HEK293 (cell line): ENCODE results near the gene IQCH.
A peak's percentile ranks its signal among the peaks of the same experiment; 100 is the strongest.

Source experiments
- CTCF ChIA-PET: fragments of 350-600 bp; formaldehyde crosslinking; extraction: SDS; loops from one replicate; lab custom pipeline; 2021; ENCODE audit warnings: antibody characterized with exemption; lab: Yijun Ruan, JAX
- POLR2A ChIA-PET: fragments of 300-600 bp; formaldehyde crosslinking; extraction: SDS; loops from one replicate; lab custom pipeline; 2020; ENCODE audit warnings: antibody characterized with exemption, inconsistent platforms; lab: Yijun Ruan, JAX
- H3K27ac ChIP-seq: fragments of 200-500 bp; sonication (Bioruptor generic); 2 replicates; pipeline ENCODE4 v1.5.1; 2014; ENCODE audit warnings: low read depth, low read length, control low read depth, inconsistent platforms; ENCODE audit errors: extremely low read depth
- H3K36me3 ChIP-seq, 2 experiments: fragments of 200-500 bp in 1 of 2; sonication (Bioruptor generic) in 1 of 2; 1 replicate in 1 of 2; 2 replicates in 1 of 2; pipeline ENCODE4 v1.5.1; 2014 to 2017; ENCODE audit warnings: inconsistent platforms in 2 of 2, low read length in 2 of 2; ENCODE audit not compliant: control insufficient read depth in 2 of 2, insufficient read depth in 1 of 2
- H3K4me1 ChIP-seq: fragments of 200-500 bp; sonication (Bioruptor generic); 2 replicates; pipeline ENCODE4 v1.5.1; 2014; ENCODE audit warnings: mild to moderate bottlenecking, low read length, inconsistent platforms; ENCODE audit not compliant: control insufficient read depth, insufficient read depth
- H3K4me3 ChIP-seq: 2 replicates; pipeline ENCODE4 v1.5.1; 2011; ENCODE audit warnings: low read depth, mild to moderate bottlenecking, control low read depth, low read length, moderate library complexity
- H3K9me3 ChIP-seq: fragments of 200-500 bp; sonication (Bioruptor generic); 2 replicates; pipeline ENCODE4 v1.5.1; 2014; ENCODE audit warnings: low read depth, low read length, inconsistent platforms; ENCODE audit not compliant: control insufficient read depth, insufficient read depth
- ATF2 ChIP-seq: fragments of 450-650 bp; formaldehyde crosslinking; IDR thresholded peaks from 2 replicates; pipeline ENCODE4 v1.5.1; 2016; ENCODE audit warnings: missing biosample characterization, missing genetic modification characterization, low read depth
- GLIS2 ChIP-seq: fragments of 450-650 bp; formaldehyde crosslinking; IDR thresholded peaks from 2 replicates; pipeline ENCODE4 v1.5.1; 2016; ENCODE audit warnings: missing biosample characterization, missing genetic modification characterization
- HOXD13 ChIP-seq: sonication (generic); formaldehyde crosslinking; IDR thresholded peaks from 2 replicates; pipeline ENCODE4 v1.8.0; 2022; ENCODE audit warnings: missing genetic modification reagents, borderline replicate concordance
- KLF10 ChIP-seq: fragments of 450-650 bp; IDR thresholded peaks from 2 replicates; pipeline ENCODE4 v1.5.1; 2018; ENCODE audit warnings: missing biosample characterization, mild to moderate bottlenecking, missing genetic modification characterization
- ZFP3 ChIP-seq: fragments of 450-650 bp; formaldehyde crosslinking; IDR thresholded peaks from 2 replicates; pipeline ENCODE4 v1.5.1; 2016; ENCODE audit warnings: low read depth, missing biosample characterization, missing genetic modification characterization
- ZFP41 ChIP-seq: fragments of 450-650 bp; formaldehyde crosslinking; IDR thresholded peaks from 2 replicates; pipeline ENCODE4 v1.5.1; 2016; ENCODE audit warnings: missing biosample characterization, missing genetic modification characterization, borderline replicate concordance
- ZNF112 ChIP-seq: fragments of 450-650 bp; formaldehyde crosslinking; IDR thresholded peaks from 2 replicates; pipeline ENCODE4 v1.5.0; 2017; ENCODE audit warnings: missing biosample characterization, missing genetic modification characterization
- ZNF114 ChIP-seq: fragments of 450-650 bp; formaldehyde crosslinking; IDR thresholded peaks from 2 replicates; pipeline ENCODE4 v1.5.0; 2017; ENCODE audit warnings: missing biosample characterization, missing genetic modification characterization
- ZNF146 ChIP-seq: fragments of 450-650 bp; formaldehyde crosslinking; IDR thresholded peaks from 2 replicates; pipeline ENCODE4 v1.5.1; 2016; ENCODE audit warnings: missing biosample characterization, missing genetic modification characterization
- ZNF19 ChIP-seq: fragments of 450-650 bp; formaldehyde crosslinking; IDR thresholded peaks from 2 replicates; pipeline ENCODE4; 2016; ENCODE audit warnings: missing biosample characterization, missing genetic modification characterization, low read depth
- ZNF221 ChIP-seq: fragments of 450-650 bp; formaldehyde crosslinking; IDR thresholded peaks from 2 replicates; pipeline ENCODE4 v1.5.1; 2017; ENCODE audit warnings: missing biosample characterization, missing genetic modification characterization, borderline replicate concordance
- ZNF280C ChIP-seq: fragments of 450-650 bp; formaldehyde crosslinking; IDR thresholded peaks from 2 replicates; pipeline ENCODE4 v1.5.1; 2016; ENCODE audit warnings: missing biosample characterization, missing genetic modification characterization
- ZNF280D ChIP-seq: fragments of 450-650 bp; formaldehyde crosslinking; IDR thresholded peaks from 2 replicates; pipeline ENCODE4 v1.5.1; 2016; ENCODE audit warnings: missing biosample characterization, missing genetic modification characterization
- ZNF350 ChIP-seq: fragments of 450-650 bp; formaldehyde crosslinking; IDR thresholded peaks from 2 replicates; pipeline ENCODE4 v1.5.0; 2017; ENCODE audit warnings: missing biosample characterization, mild to moderate bottlenecking, missing genetic modification characterization
- ZNF433 ChIP-seq: fragments of 450-650 bp; formaldehyde crosslinking; IDR thresholded peaks from 2 replicates; pipeline ENCODE4 v1.5.1; 2016; ENCODE audit warnings: missing biosample characterization, missing genetic modification characterization, low read depth
- ZNF560 ChIP-seq: fragments of 450-650 bp; formaldehyde crosslinking; IDR thresholded peaks from 2 replicates; pipeline ENCODE4 v1.5.1; 2017; ENCODE audit warnings: missing biosample characterization, missing genetic modification characterization, borderline replicate concordance
- ZNF580 ChIP-seq: fragments of 450-650 bp; formaldehyde crosslinking; IDR thresholded peaks from 2 replicates; pipeline ENCODE4 v1.5.1; 2016; ENCODE audit warnings: missing biosample characterization, missing genetic modification characterization
- ZNF623 ChIP-seq: fragments of 450-650 bp; formaldehyde crosslinking; IDR thresholded peaks from 2 replicates; pipeline ENCODE4 v1.5.1; 2016; ENCODE audit warnings: missing biosample characterization, missing genetic modification characterization
- ZNF654 ChIP-seq: fragments of 450-650 bp; formaldehyde crosslinking; IDR thresholded peaks from 2 replicates; pipeline ENCODE4 v1.5.1; 2016; ENCODE audit warnings: low read depth, missing biosample characterization, missing genetic modification characterization
- ZSCAN18 ChIP-seq: fragments of 450-650 bp; formaldehyde crosslinking; IDR thresholded peaks from 2 replicates; pipeline ENCODE4 v1.5.1; 2016; ENCODE audit warnings: missing biosample characterization, missing genetic modification characterization
- ZSCAN23 ChIP-seq: fragments of 450-650 bp; formaldehyde crosslinking; IDR thresholded peaks from 2 replicates; pipeline ENCODE4 v1.5.1; 2016; ENCODE audit warnings: missing biosample characterization, missing genetic modification characterization

Gene IQCH

GRCh38 chr15:67216859-67217258 lies 37.7 kb upstream of the IQCH start (continued):
- TF ChIP-seq ZFP3 (tag by site-specific recombination), result no peak
- TF ChIP-seq ZFP41 (tag by site-specific recombination), result no peak
- TF ChIP-seq ZNF623 (tag by site-specific recombination), result no peak
- TF ChIP-seq ZNF114 (tag by site-specific recombination), result no peak
- TF ChIP-seq ZNF350 (tag by site-specific recombination), result no peak

- no peak for TF ChIP-seq GLIS2 (tag by site-specific recombination)
- no peak for TF ChIP-seq ZNF654 (tag by site-specific recombination)
- ChIA-PET POLR2A (no interaction called here), CTCF (interaction anchor here (0.7 kb wide), 1 partner anchor 103 kb away, joined by 3 read pairs; no protein-coding TSS in a partner anchor)
- Histone ChIP-seq H3K9me3 (no peaks in the 10 kb centered on the region), H3K27ac (no peak overlapping the region), H3K4me1 (no peaks in the 10 kb centered on the region), H3K4me3 (no peak overlapping the region), H3K36me3 (peaks cover 4 to 10% of the 10 kb centered on the region in 2 experiments; a peak in 2 of 3 replicates)
Measured at GRCh38 chr15:67218428-67218827, 36.2 kb upstream of the IQCH start.

- no peaks in the 10 kb centered on the region for H3K4me1 ChIP-seq
- no peak overlapping the region for H3K27ac ChIP-seq
- POLR2A ChIA-PET, result no interaction called here
- no peak overlapping the region for H3K4me3 ChIP-seq
- peak; percentile 96 for TF ChIP-seq ZNF146 (tag by site-specific recombination)
- no peak for TF ChIP-seq ZNF19
- peak; percentile 60; the same call in 1 of the 2 replicates for TF ChIP-seq ZNF280D (tag by site-specific recombination)
- TF ChIP-seq ZNF221 (tag by site-specific recombination), result no peak
- peak; percentile 52; the same call in 1 of the 2 replicates for TF ChIP-seq ZNF580
- no peak for TF ChIP-seq ZNF280C (tag by site-specific recombination)
- TF ChIP-seq HOXD13 (CRISPR knock-in tag), result no peak
- peaks cover 4 to 10% of the 10 kb centered on the region in 2 experiments; a peak in 2 of 3 replicates for H3K36me3 ChIP-seq
- CTCF ChIA-PET, result interaction anchor here (0.7 kb wide), 1 partner anchor 102 kb away, joined by 3 read pairs; no protein-coding TSS in a partner anchor
- no peaks in the 10 kb centered on the region for H3K9me3 ChIP-seq
Measured at GRCh38 chr15:67219288-67219687, 35.3 kb upstream of the IQCH start.

- H3K36me3 ChIP-seq, result peaks cover 13% of the 10 kb centered on the region in 2 experiments; a peak in 2 of 3 replicates
- no peaks in the 10 kb centered on the region for H3K9me3 ChIP-seq
- ChIA-PET POLR2A (no interaction called here), CTCF (interaction anchor here (0.5 kb wide), 1 partner anchor 278 kb away, joined by 4 read pairs; no protein-coding TSS in a partner anchor)
- H3K27ac ChIP-seq, result no peak overlapping the region
- H3K4me1 ChIP-seq, result no peaks in the 10 kb centered on the region
- H3K4me3 ChIP-seq, result no peak overlapping the region
- TF ChIP-seq ATF2 (no peak), ZNF112 (tag by site-specific recombination) (no peak), ZSCAN23 (tag by site-specific recombination) (no peak), KLF10 (no peak), ZSCAN18 (tag by site-specific recombination) (no peak), ZNF433 (tag by site-specific recombination) (no peak), ZNF560 (tag by site-specific recombination) (no peak), ZNF654 (tag by site-specific recombination) (no peak)
Measured at GRCh38 chr15:67224889-67225288, 29.7 kb upstream of the IQCH start.
